ENCODE measurements around the gene E2F3.

- no peak for TF ChIP-seq CTCF (IDR thresholded peaks at IDR 0.05)
- TF ChIP-seq POLR2A (IDR thresholded peaks at IDR 0.05): no peak
Observed at GRCh38 chr6:20447157-20447556, 45.5 kb downstream of the E2F3 start.

Measured in uterus (tissue), 2 donors.